Activated naive CD8-positive, alpha-beta T cell (primary cell): Measurements from ENCODE around the gene COL25A1.
"Not testable (repeated sequence)": the region's sequence is repeated elsewhere in the genome, so short reads cannot be mapped to it uniquely, and the experiment has no call there.

ENCODE experiments used
- H3K27ac Mint-ChIP-seq: one replicate; pipeline ENCODE4 v1.8.0; 2021; ENCODE audit warnings: mixed read lengths
- H3K27me3 Mint-ChIP-seq: one replicate; pipeline ENCODE4 v1.8.0; 2021; ENCODE audit warnings: mixed read lengths
- H3K36me3 Mint-ChIP-seq: one replicate; pipeline ENCODE4 v1.8.0; 2021; ENCODE audit warnings: mixed read lengths
- H3K4me1 Mint-ChIP-seq: one replicate; pipeline ENCODE4 v1.8.0; 2021; ENCODE audit warnings: low read depth, mixed read lengths
- H3K4me3 Mint-ChIP-seq: one replicate; pipeline ENCODE4 v1.8.0; 2021; ENCODE audit warnings: mild to moderate bottlenecking, mixed read lengths
- H3K9me3 Mint-ChIP-seq: one replicate; pipeline ENCODE4 v1.8.0; 2021; ENCODE audit warnings: low read depth, mixed read lengths

The COL25A1 gene

GRCh38 chr4:108893468-108893867 is 409.0 kb downstream of the COL25A1 start:
- Mint-ChIP-seq H3K36me3 (no peaks in the 10 kb centered on the region), H3K27me3 (peaks cover 1% of the 10 kb centered on the region), H3K4me3 (no peak overlapping the region), H3K9me3 (no peaks in the 10 kb centered on the region), H3K4me1 (no peaks in the 10 kb centered on the region), H3K27ac (no peak overlapping the region)

DNA sequence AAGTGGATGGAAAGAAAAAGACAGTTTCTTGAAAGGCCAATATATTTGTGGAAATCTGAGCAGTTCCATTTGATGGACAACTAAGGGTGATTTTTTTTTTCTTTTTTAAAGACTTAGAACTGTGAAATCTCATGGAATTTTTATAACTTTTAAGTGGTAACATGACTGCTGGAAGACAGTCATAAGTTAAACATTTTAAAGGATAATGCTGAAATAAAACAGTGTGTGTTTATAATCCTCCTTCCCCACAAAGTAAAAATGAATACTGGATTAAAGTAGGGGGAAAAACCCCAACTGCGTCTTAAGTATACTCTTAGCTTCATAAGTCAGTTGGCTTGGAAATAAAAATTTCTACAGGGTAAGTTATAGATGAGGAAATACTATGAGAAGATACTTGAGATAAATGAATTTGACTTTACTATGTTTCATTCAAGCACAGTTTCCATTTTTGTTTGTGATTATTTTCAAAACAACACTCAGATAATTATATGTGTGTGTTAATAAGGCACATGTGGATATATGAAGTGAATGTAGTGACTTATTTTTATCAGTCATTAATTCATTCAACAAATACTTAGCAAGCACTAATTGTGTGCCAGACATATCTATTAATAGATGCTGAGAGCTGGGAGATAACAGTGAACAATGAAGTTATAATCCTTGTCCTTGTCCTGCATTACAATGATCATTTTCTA is 410.4 kb downstream of the COL25A1 start:
- H3K36me3 Mint-ChIP-seq, result no peaks in the 10 kb centered on the region
- H3K9me3 Mint-ChIP-seq, result no peaks in the 10 kb centered on the region
- no peaks in the 10 kb centered on the region for H3K4me1 Mint-ChIP-seq
- no peak overlapping the region for H3K4me3 Mint-ChIP-seq
- H3K27me3 Mint-ChIP-seq, result peaks cover 1% of the 10 kb centered on the region
- no peak overlapping the region for H3K27ac Mint-ChIP-seq

- Mint-ChIP-seq H3K27ac (no peak overlapping the region), H3K9me3 (no peaks in the 10 kb centered on the region), H3K27me3 (peaks cover 1% of the 10 kb centered on the region)
Observed at GRCh38 chr4:108890484-108890881, 412.0 kb downstream of the COL25A1 start.

GRCh38 chr4:108889696-108890483 is 412.6 kb downstream of the COL25A1 start:
- H3K27ac Mint-ChIP-seq, result no peak overlapping the region
- H3K4me3 Mint-ChIP-seq, result no peak overlapping the region
- peaks cover 1% of the 10 kb centered on the region for H3K27me3 Mint-ChIP-seq
- H3K9me3 Mint-ChIP-seq, result no peaks in the 10 kb centered on the region
- H3K36me3 Mint-ChIP-seq, result no peaks in the 10 kb centered on the region
- no peaks in the 10 kb centered on the region for H3K4me1 Mint-ChIP-seq

More at GRCh38 chr4:108890484-108890881, 412.0 kb downstream of the COL25A1 start:
- no peak overlapping the region for H3K4me3 Mint-ChIP-seq
- H3K36me3 Mint-ChIP-seq, result no peaks in the 10 kb centered on the region
- no peaks in the 10 kb centered on the region for H3K4me1 Mint-ChIP-seq

DNA sequence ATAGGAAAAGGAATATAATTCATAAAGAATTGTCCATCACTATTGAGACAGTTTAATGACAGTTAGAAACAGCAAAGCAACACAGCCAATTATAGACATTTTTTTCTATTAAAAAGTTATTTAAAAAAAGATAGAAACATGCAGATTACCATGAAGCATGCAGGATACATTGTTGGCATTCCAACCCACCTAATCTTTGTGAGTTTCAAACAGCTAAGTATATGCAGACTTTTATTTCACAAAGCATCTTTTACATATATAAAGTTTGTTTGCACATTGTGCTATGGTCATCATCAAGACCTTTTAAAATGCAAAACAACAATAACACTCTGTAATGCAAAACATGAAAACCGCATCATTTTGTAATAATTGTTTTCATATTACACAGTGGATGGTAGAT is 413.7 kb downstream of the COL25A1 start:
- no peak overlapping the region for H3K27ac Mint-ChIP-seq
- no peak overlapping the region for H3K4me3 Mint-ChIP-seq
- H3K4me1 Mint-ChIP-seq, result no peaks in the 10 kb centered on the region
- H3K36me3 Mint-ChIP-seq, result no peaks in the 10 kb centered on the region
- peaks cover 1% of the 10 kb centered on the region for H3K27me3 Mint-ChIP-seq
- H3K9me3 Mint-ChIP-seq, result no peaks in the 10 kb centered on the region

DNA sequence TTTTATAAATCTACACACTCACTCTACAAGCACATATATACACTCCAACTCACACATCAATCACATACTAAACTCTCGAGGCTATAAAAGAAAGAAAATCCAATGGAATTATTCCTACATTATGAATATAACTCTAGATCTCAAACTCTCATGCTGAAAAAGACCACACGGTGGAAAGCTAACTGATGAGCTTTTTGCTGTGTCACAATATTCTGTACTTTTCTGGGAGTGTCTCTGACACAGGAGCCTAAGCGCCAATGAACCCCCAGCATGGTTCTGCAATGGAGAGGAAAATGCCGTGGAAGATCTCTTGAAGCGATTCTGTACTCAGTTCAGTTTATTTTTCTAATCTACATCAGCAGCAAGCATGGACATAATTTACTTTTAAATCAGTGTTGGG is 415.4 kb downstream of the COL25A1 start:
- Mint-ChIP-seq H3K27me3 (peaks cover 1% of the 10 kb centered on the region), H3K27ac (no peak overlapping the region), H3K4me3 (no peak overlapping the region), H3K9me3 (no peaks in the 10 kb centered on the region), H3K4me1 (no peaks in the 10 kb centered on the region), H3K36me3 (no peaks in the 10 kb centered on the region)

- no peaks in the 10 kb centered on the region for H3K9me3 Mint-ChIP-seq
- H3K27ac Mint-ChIP-seq, result no peak overlapping the region
- H3K36me3 Mint-ChIP-seq, result no peaks in the 10 kb centered on the region
- H3K27me3 Mint-ChIP-seq, result no peaks in the 10 kb centered on the region
- H3K4me1 Mint-ChIP-seq, result no peaks in the 10 kb centered on the region
- no peak overlapping the region for H3K4me3 Mint-ChIP-seq
Observed at GRCh38 chr4:108885211-108885610, 417.2 kb downstream of the COL25A1 start.

GRCh38 chr4:108884596-108884995 is 417.9 kb downstream of the COL25A1 start:
- H3K4me1 Mint-ChIP-seq, result no peaks in the 10 kb centered on the region
- no peaks in the 10 kb centered on the region for H3K9me3 Mint-ChIP-seq
- H3K27ac Mint-ChIP-seq, result no peak overlapping the region
- no peaks in the 10 kb centered on the region for H3K27me3 Mint-ChIP-seq
- no peaks in the 10 kb centered on the region for H3K36me3 Mint-ChIP-seq
- H3K4me3 Mint-ChIP-seq, result no peak overlapping the region

DNA sequence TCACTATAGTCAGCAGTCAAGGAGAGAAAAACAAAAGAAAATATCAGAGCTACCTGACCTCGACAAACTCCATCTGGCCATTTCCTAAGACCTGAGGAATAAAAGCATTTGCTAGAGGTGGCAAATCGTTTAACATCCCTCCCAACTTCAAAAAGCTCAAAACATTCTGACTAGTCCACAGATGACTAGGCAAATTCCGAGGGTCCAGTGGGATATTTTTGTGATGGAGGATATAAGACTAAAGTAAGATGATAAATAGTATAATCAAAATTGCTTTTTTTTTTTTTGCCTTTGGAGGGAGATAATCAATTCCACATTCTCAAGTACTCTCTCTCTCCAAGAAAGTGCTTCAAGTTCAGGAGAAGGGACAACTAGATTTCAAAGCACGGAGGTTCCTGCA is 420.5 kb downstream of the COL25A1 start:
- no peaks in the 10 kb centered on the region for H3K9me3 Mint-ChIP-seq
- no peaks in the 10 kb centered on the region for H3K27me3 Mint-ChIP-seq

DNA sequence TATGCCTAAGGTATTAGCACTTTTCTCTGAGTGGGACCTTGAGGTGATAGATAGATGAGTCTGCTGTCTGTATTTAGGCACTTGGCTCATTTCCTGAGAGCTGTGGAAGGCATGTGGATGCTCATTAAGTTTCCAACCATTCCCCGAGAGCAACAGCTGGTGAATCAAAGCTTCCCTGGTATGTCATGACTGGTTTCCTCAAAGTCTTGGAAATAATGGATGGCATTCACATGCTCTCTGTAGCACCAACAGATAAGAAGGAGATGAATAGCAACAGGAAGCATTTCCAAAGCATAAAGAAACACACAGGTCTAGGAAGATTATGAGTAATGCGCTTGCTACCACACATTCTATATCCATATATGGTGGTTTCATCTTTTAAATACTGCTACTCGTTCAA is 421.3 kb downstream of the COL25A1 start:
- Mint-ChIP-seq H3K27me3 (no peaks in the 10 kb centered on the region), H3K4me1 (no peaks in the 10 kb centered on the region), H3K36me3 (no peaks in the 10 kb centered on the region), H3K4me3 (no peak overlapping the region), H3K27ac (no peak overlapping the region), H3K9me3 (no peaks in the 10 kb centered on the region)

More for the DNA sequence above, 420.5 kb downstream of the COL25A1 start:
- H3K27ac Mint-ChIP-seq, result no peak overlapping the region
- H3K4me3 Mint-ChIP-seq, result no peak overlapping the region
- no peaks in the 10 kb centered on the region for H3K4me1 Mint-ChIP-seq
- H3K36me3 Mint-ChIP-seq, result no peaks in the 10 kb centered on the region

DNA sequence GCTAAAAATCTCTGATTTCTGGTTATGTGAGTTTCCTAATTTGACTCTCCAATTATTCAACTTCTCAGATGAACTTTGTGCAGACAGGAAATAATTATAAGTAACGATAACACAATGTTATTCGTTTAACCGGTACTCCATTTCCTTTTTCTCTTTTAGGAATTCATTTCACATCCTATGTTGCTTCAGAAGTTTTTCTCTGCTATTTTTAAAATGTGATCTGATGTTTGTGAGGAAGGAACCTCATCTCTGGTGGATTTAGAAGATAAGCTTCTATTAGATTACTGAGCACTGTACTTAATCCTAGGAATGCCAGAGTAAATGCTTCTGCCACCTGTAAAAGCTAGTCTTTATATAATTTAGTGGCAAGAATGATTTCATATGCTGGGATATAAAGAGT is 423.7 kb downstream of the COL25A1 start:
- no peaks in the 10 kb centered on the region for H3K9me3 Mint-ChIP-seq
- H3K36me3 Mint-ChIP-seq, result no peaks in the 10 kb centered on the region

DNA sequence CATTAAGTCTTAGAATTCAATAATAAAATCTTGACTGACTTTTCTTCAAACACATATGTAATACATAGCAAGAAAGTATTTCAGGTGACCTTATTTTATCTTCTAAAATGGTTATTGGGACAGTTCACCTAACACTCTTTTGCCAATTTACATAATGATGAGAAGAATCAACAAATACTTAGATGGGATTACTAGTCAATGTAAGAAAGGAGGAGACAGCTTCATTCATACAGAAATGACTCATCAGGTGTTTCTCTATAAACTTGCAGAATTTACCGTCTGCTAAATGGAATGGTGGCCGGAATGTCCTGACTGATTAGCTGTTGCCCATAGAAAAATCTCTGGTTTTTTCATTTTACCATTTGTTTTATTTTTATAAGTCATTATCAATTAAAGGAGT is 424.6 kb downstream of the COL25A1 start:
- Mint-ChIP-seq H3K27ac (no peak overlapping the region), H3K4me1 (no peaks in the 10 kb centered on the region), H3K4me3 (no peak overlapping the region), H3K27me3 (peaks cover 4% of the 10 kb centered on the region), H3K36me3 (no peaks in the 10 kb centered on the region), H3K9me3 (no peaks in the 10 kb centered on the region)

More for the DNA sequence above, 423.7 kb downstream of the COL25A1 start:
- Mint-ChIP-seq H3K4me3 (no peak overlapping the region), H3K27ac (no peak overlapping the region), H3K4me1 (no peaks in the 10 kb centered on the region), H3K27me3 (peaks cover 4% of the 10 kb centered on the region)

DNA sequence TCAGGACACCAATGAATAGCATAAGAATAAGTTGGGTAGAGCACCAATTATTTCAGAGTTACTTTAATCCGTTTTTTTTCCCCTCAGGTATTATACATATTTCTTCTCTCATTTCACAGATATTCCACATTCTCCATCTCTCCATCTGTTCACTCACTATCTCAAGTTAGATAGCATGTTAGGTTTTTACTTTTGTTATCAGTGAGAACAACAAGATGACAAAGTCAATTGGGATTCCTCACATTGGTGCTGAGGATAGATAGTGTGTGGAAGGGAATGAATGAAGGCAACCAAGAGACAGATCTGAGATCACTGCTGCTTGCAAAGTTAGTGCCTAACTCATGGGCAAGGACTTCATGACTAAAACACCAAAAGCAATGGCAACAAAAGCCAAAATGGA is 427.7 kb downstream of the COL25A1 start:
- Mint-ChIP-seq H3K27ac (no peak overlapping the region), H3K36me3 (no peaks in the 10 kb centered on the region), H3K4me3 (no peak overlapping the region), H3K9me3 (no peaks in the 10 kb centered on the region), H3K4me1 (no peaks in the 10 kb centered on the region), H3K27me3 (peaks cover 4% of the 10 kb centered on the region)

- H3K4me3 Mint-ChIP-seq, H3K27ac Mint-ChIP-seq, H3K27me3 Mint-ChIP-seq, H3K4me1 Mint-ChIP-seq, H3K36me3 Mint-ChIP-seq, H3K9me3 Mint-ChIP-seq: not testable (repeated sequence)
Observed at GRCh38 chr4:108869970-108870369, 432.5 kb downstream of the COL25A1 start.

GRCh38 chr4:108868606-108869227 is 433.7 kb downstream of the COL25A1 start:
- H3K36me3 Mint-ChIP-seq, result no peaks in the 10 kb centered on the region
- H3K27me3 Mint-ChIP-seq, result peaks cover 10% of the 10 kb centered on the region
- no peaks in the 10 kb centered on the region for H3K9me3 Mint-ChIP-seq
- no peak overlapping the region for H3K4me3 Mint-ChIP-seq
- no peaks in the 10 kb centered on the region for H3K4me1 Mint-ChIP-seq
- no peak overlapping the region for H3K27ac Mint-ChIP-seq
